Spleen (tissue), 13 donors: ENCODE measurements around the gene ZNF683. TPM values are rescaled to one million over a fixed set of nuclear protein-coding genes. Genes with fewer than 3 reads are reported as not detected.
"Not testable (repeated sequence)": the region's sequence is repeated elsewhere in the genome, so short reads cannot be mapped to it uniquely, and the experiment has no call there.

Source experiments
- DNase-seq: peaks from one replicate; pipeline ENCODE4 v3.0.0-alpha.2; 2020
- H3K27ac ChIP-seq, 8 donors: fragments of 200-600 bp; sonication (generic) in 7 of 8; 1 replicate in 4 of 8; 2 replicates in 4 of 8; pipeline versions ENCODE4 v1.5.0 to v1.8.0; 2016 to 2021; ENCODE audit warnings: inconsistent platforms in 4 of 8, mild to moderate bottlenecking in 4 of 8, moderate library complexity in 1 of 8
- H3K27me3 ChIP-seq, 7 donors: fragments of 200-600 bp; sonication (generic) in 6 of 7; replicated peaks in 1 of 7; 1 replicate in 4 of 7; 2 replicates in 3 of 7; pipeline versions ENCODE4 v1.5.0 to v1.8.0; 2016 to 2021; ENCODE audit warnings: inconsistent platforms in 3 of 7, mild to moderate bottlenecking in 1 of 7
- H3K36me3 ChIP-seq, 6 donors: fragments of 200-600 bp; sonication (generic) in 5 of 6; 1 replicate in 4 of 6; 2 replicates in 2 of 6; pipeline versions ENCODE4 v1.5.0 to v1.8.0; 2016 to 2021; ENCODE audit warnings: inconsistent platforms in 2 of 6
- H3K4me1 ChIP-seq, 6 donors: fragments of 200-600 bp; sonication (generic) in 5 of 6; 1 replicate in 3 of 6; 2 replicates in 3 of 6; pipeline versions ENCODE4 v1.5.0 to v1.8.0; 2016 to 2021; ENCODE audit warnings: inconsistent platforms in 3 of 6
- H3K4me3 ChIP-seq, 8 donors: fragments of 200-600 bp; sonication (generic) in 7 of 8; 1 replicate in 4 of 8; 2 replicates in 4 of 8; pipeline versions ENCODE4 v1.5.0 to v1.8.0; 2016 to 2021; ENCODE audit warnings: inconsistent platforms in 4 of 8, mild to moderate bottlenecking in 4 of 8, moderate library complexity in 2 of 8
- H3K9me3 ChIP-seq, 8 donors: fragments of 200-600 bp; sonication (generic) in 7 of 8; 1 replicate in 4 of 8; 2 replicates in 4 of 8; pipeline versions ENCODE4 v1.5.0 to v1.8.0; 2016 to 2021; ENCODE audit warnings: inconsistent platforms in 4 of 8
- POLR2A ChIP-seq, 3 donors: fragments of 450-650 bp; IDR thresholded peaks; one replicate each; pipeline ENCODE4 v1.5.1; 2017; ENCODE audit warnings: antibody characterized with exemption in 3 of 3, mild to moderate bottlenecking in 1 of 3
- POLR2AphosphoS5 ChIP-seq, 3 donors: sonication (generic); formaldehyde crosslinking; IDR thresholded peaks; one replicate each; pipeline ENCODE4 v1.5.1; 2017; ENCODE audit warnings: antibody characterized with exemption in 3 of 3
- WGBS, 5 donors: extraction: QIAGEN DNeasy Blood & Tissue Kit in 3 of 5; methylation state at CpG; one replicate each; pipeline versions ENCODE4 v1.1.5 to v1.1.7; 2013 to 2018; 5-methylcytosine and 5-hydroxymethylcytosine counted together
- intact Hi-C: fragments of 100-400 bp; cut with DNase I; formaldehyde crosslinking; loops from one replicate; pipeline ENCODE4 v1.15.0; 2023; ENCODE audit warnings: low total_unique reads
- long read RNA-seq, 2 donors: transcript quantifications; one replicate each; lab custom pipeline, GENCODE V29; 2026
- polyA plus RNA-seq, 3 donors: library from polyadenylated mRNA; stranded (reverse); fragments of 200-250 nt; gene quantifications; one replicate each; pipeline ENCODE4 v1.2.1, GENCODE V29; 2013
- total RNA-seq, 7 donors: library from RNA; depleted of rRNA in 3 of 7; stranded (reverse); fragments of >200 nt in 3 of 7; fragmentation: NEBNext Ultra II Directional in 4 of 7; extraction: Animal tissue kit (Norgen Biotek cat#: 25700) in 4 of 7; gene quantifications; one replicate each; pipeline versions ENCODE4 v1.1.0 to v1.2.1, GENCODE V29; 2016 to 2021
- TF ChIP-seq, protein P1 (sequence below), 11 experiments: fragments of 200-600 bp in 7 of 11; fragments of 450-650 bp in 4 of 11; sonication (generic) in 4 of 11; IDR thresholded peaks in 8 of 11; conservative IDR thresholded peaks in 3 of 11; 1 replicate in 7 of 11; 2 replicates in 4 of 11; pipeline versions ENCODE4 v1.4.0 to v1.8.0; 2016 to 2021; ENCODE audit warnings: antibody characterized with exemption in 11 of 11, inconsistent platforms in 4 of 11, mild to moderate bottlenecking in 1 of 11
- donor health status: healthy with polysubstance abuse.
- donor health status: DM: no; HTN: no; CAD: no; lungs with moderate emphysema.
- donor health status: DM: no; HTN: no; CAD: no.
- donor health status: Bipolar disorder and iron deficiency.
- donor health status: healthy.
- donor health status: DM: no; HTN: no; CAD: no.
- donor health status: DM: yes; HTN: yes; CAD: no.

Gene ZNF683
- total RNA-seq (under 1 TPM in 5 of 7 donors, not detected in 2; 0.17 to 0.74 (median 0.49) TPM), polyA plus RNA-seq (1 to 10 TPM in 1 of 3 donors, under 1 TPM in 2; 0.38 to 1.5 (median 0.83) TPM)
- long read RNA-seq, donor 1, result 0 reads
- long read RNA-seq, donor 2, result 0 reads

- Histone ChIP-seq H3K27ac (peak within 1 kb of the TSS in 2 of 8 donors; percentile 12 to 38), H3K27me3 (peaks cover 0 to 34% (median 0%) of the 10 kb centered on the region in 7 donors), H3K4me1 (peaks cover 0 to 59% (median 30%) of the 10 kb centered on the region in 6 donors)
- intact Hi-C loops, H3K9me3 ChIP-seq, DNase-seq, H3K4me3 ChIP-seq, H3K36me3 ChIP-seq: not testable (repeated sequence)
- WGBS, 5 donors, result 60 to 89% (median 67%) methylated on average over 3 of the region's 3 CpGs
These were observed at the start of gene ZNF683 for GRCh38 chr1:26372611-26373010. Gene ZNF683 (minus strand): TSS chr1:26372750. CDS start chr1:26368571, 4,179 bp downstream.

- H3K4me3 ChIP-seq, result no peak overlapping the region
- H3K27ac ChIP-seq, result no peak overlapping the region
- TF ChIP-seq, protein P1, sequence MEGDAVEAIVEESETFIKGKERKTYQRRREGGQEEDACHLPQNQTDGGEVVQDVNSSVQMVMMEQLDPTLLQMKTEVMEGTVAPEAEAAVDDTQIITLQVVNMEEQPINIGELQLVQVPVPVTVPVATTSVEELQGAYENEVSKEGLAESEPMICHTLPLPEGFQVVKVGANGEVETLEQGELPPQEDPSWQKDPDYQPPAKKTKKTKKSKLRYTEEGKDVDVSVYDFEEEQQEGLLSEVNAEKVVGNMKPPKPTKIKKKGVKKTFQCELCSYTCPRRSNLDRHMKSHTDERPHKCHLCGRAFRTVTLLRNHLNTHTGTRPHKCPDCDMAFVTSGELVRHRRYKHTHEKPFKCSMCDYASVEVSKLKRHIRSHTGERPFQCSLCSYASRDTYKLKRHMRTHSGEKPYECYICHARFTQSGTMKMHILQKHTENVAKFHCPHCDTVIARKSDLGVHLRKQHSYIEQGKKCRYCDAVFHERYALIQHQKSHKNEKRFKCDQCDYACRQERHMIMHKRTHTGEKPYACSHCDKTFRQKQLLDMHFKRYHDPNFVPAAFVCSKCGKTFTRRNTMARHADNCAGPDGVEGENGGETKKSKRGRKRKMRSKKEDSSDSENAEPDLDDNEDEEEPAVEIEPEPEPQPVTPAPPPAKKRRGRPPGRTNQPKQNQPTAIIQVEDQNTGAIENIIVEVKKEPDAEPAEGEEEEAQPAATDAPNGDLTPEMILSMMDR (IDR thresholded peaks at IDR 0.05 in 8 of 11, conservative IDR thresholded peaks at IDR 0.05 in 3 of 11), result no peak
- no peak for TF ChIP-seq POLR2A (IDR thresholded peaks at IDR 0.05)
- no peak for TF ChIP-seq POLR2AphosphoS5 (IDR thresholded peaks at IDR 0.05)
- intact Hi-C loops, result loop anchor here (10.0 kb wide), 1 partner anchor 315 kb away; no protein-coding TSS in a partner anchor
- 74 to 88% (median 84%) methylated on average over 2 of the region's 2 CpGs for WGBS, 5 donors
- peaks cover 0 to 50% (median 14%) of the 10 kb centered on the region in 7 donors for H3K27me3 ChIP-seq
- no peaks in the 10 kb centered on the region for H3K36me3 ChIP-seq
- no peak for DNase-seq
- no peaks in the 10 kb centered on the region for H3K9me3 ChIP-seq
- H3K4me1 ChIP-seq, result peaks cover 0 to 5% (median 0%) of the 10 kb centered on the region in 6 donors
These were observed 46.9 kb upstream of the ZNF683 start for GRCh38 chr1:26419494-26419893.

DNA sequence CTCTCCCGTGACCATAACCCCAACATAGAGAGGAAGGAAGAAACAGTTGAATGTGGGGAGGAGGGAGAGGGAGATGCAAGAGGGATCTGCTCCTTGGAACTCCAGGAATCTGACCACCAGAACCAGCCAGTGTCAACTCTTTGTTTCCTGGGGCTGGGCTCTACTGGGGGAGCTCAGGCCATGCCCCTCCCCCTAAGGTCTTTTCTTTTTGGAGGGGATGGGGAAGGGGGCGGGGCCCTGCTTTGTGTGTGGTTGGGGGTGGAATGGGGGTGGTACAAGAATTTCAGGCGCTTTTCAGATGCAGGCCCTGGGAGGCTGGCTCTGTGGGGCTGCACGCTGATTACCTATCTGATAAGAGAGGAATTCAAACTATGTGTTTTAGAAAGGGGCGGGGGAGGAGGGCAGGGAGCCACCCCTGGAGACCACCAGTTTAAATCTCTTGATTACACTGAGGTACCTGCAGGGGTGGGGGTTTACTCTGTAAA, 46.4 kb upstream of the ZNF683 start:
- Histone ChIP-seq H3K4me3 (no peak overlapping the region), H3K36me3 (no peaks in the 10 kb centered on the region), H3K27ac (no peak overlapping the region), H3K27me3 (peaks cover 0 to 50% (median 20%) of the 10 kb centered on the region in 7 donors), H3K9me3 (no peaks in the 10 kb centered on the region), H3K4me1 (peaks cover 0 to 5% (median 0%) of the 10 kb centered on the region in 6 donors)
- intact Hi-C loops, result loop anchor here (10.0 kb wide), 1 partner anchor 314 kb away; no protein-coding TSS in a partner anchor
- no peak for DNase-seq
- TF ChIP-seq, protein P1 (IDR thresholded peaks at IDR 0.05 in 8 of 11, conservative IDR thresholded peaks at IDR 0.05 in 3 of 11), result no peak
- no peak for TF ChIP-seq POLR2A (IDR thresholded peaks at IDR 0.05)
- no peak for TF ChIP-seq POLR2AphosphoS5 (IDR thresholded peaks at IDR 0.05)
- 44 to 59% (median 52%) methylated on average over 4 to 5 of the region's 5 CpGs for WGBS, 5 donors

GRCh38 chr1:26417111-26417759, 44.7 kb upstream of the ZNF683 start:
- TF ChIP-seq, protein P1 (IDR thresholded peaks at IDR 0.05 in 8 of 11, conservative IDR thresholded peaks at IDR 0.05 in 3 of 11), result peak; percentile 43 to 94 (median 86)
- no peak for TF ChIP-seq POLR2A (IDR thresholded peaks at IDR 0.05)
- no peaks in the 10 kb centered on the region for H3K36me3 ChIP-seq
- H3K27ac ChIP-seq, result no peak overlapping the region
- peaks cover 0 to 5% (median 0%) of the 10 kb centered on the region in 6 donors for H3K4me1 ChIP-seq
- peak; percentile 94 for DNase-seq
- no peaks in the 10 kb centered on the region for H3K9me3 ChIP-seq
- no peak overlapping the region for H3K4me3 ChIP-seq
- WGBS, 5 donors, result 22 to 32% (median 26%) methylated on average over 8 to 9 of the region's 9 CpGs
- H3K27me3 ChIP-seq, result peaks cover 0 to 54% (median 35%) of the 10 kb centered on the region in 7 donors
- intact Hi-C loops, result loop anchor here (10.0 kb wide), 1 partner anchor 312 kb away; no protein-coding TSS in a partner anchor
